ENCODE data around the gene SLC1A2. TPM values are rescaled to one million over a fixed set of nuclear protein-coding genes. Genes with fewer than 3 reads are reported as not detected.

SLC1A2 gene
- total RNA-seq, 1 donor from 2014 or later = 0.41 TPM

DNA sequence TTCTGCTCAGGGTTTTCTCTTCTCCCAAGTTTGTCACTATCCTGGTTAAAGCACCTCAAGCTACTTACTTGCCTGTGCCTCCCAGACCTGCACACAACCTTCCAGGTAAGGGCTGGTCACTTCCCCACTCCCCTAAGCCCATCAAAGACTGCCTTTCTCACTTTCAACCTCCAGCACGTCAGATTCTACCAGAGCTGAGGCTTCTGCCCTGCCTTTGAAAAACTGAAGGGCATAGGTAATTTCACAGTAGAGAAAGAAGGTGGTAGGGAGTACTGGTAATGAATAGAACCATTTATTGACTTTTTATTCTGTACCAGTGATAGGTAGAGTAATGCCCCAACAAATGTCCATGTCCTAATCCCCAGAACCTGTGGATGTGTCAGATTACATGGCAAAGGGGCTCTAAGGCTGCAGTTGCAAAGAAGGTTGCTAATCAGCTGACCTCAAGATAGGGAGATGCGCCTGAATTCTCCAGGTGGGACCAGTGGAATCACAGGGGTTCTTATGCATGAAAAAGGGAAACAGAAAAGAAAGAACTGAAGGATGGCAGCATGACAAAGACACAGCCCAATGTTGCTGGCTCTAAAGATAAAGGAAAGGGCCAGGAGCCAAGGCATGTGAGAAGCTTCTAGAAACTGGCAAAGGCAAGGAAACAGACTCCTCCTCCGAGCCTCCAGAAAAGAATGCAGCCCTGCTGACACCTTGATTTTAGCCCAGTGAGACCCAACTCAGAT, 89.0 kb downstream of the SLC1A2 start:
- Mint-ChIP-seq H3K27ac (ENCODE audit: unreplicated experiment) (no peak overlapping the region), H3K4me3 (ENCODE audit: unreplicated experiment) (no peak overlapping the region), H3K9me3 (ENCODE audit: unreplicated experiment) (no peaks in the 10 kb centered on the region), H3K36me3 (ENCODE audit: low read depth, unreplicated experiment) (no peaks in the 10 kb centered on the region), H3K27me3 (ENCODE audit: unreplicated experiment) (peaks cover 3% of the 10 kb centered on the region), H3K4me1 (ENCODE audit: unreplicated experiment) (no peaks in the 10 kb centered on the region)
- DNase-seq (ENCODE audit: low spot score) = no peak
- TF ChIP-seq, protein P1, sequence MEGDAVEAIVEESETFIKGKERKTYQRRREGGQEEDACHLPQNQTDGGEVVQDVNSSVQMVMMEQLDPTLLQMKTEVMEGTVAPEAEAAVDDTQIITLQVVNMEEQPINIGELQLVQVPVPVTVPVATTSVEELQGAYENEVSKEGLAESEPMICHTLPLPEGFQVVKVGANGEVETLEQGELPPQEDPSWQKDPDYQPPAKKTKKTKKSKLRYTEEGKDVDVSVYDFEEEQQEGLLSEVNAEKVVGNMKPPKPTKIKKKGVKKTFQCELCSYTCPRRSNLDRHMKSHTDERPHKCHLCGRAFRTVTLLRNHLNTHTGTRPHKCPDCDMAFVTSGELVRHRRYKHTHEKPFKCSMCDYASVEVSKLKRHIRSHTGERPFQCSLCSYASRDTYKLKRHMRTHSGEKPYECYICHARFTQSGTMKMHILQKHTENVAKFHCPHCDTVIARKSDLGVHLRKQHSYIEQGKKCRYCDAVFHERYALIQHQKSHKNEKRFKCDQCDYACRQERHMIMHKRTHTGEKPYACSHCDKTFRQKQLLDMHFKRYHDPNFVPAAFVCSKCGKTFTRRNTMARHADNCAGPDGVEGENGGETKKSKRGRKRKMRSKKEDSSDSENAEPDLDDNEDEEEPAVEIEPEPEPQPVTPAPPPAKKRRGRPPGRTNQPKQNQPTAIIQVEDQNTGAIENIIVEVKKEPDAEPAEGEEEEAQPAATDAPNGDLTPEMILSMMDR (IDR thresholded peaks at IDR 0.05; ENCODE audit: unreplicated experiment) = no peak

DNA sequence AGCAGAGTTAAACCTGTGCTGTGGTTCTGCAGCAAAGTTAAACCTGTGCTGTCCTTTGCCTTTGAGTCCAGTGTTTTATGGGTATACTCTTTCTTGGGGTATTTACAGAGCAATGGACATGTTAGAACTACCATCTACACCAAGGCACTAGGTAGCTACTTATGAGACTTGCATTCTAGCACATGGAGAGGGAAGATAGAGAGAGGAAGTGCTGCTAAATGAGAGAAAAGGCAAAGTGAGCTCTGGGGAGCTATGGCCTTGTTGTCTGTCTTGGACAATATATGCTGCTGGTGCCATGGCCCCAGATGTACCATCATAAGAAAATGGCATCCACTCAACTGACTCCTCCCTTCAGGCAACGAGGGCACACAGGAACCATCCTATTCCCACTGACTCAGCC, 91.5 kb downstream of the SLC1A2 start:
- no peaks in the 10 kb centered on the region for H3K9me3 Mint-ChIP-seq (ENCODE audit: unreplicated experiment)
- TF ChIP-seq, protein P1 (IDR thresholded peaks at IDR 0.05; ENCODE audit: unreplicated experiment) = no peak
- H3K4me3 Mint-ChIP-seq (ENCODE audit: unreplicated experiment) = no peak overlapping the region
- no peaks in the 10 kb centered on the region for H3K4me1 Mint-ChIP-seq (ENCODE audit: unreplicated experiment)
- no peak overlapping the region for H3K27ac Mint-ChIP-seq (ENCODE audit: unreplicated experiment)
- DNase-seq (ENCODE audit: low spot score) = no peak
- H3K27me3 Mint-ChIP-seq (ENCODE audit: unreplicated experiment) = peaks cover 2% of the 10 kb centered on the region
- H3K36me3 Mint-ChIP-seq (ENCODE audit: low read depth, unreplicated experiment) = no peaks in the 10 kb centered on the region

DNA sequence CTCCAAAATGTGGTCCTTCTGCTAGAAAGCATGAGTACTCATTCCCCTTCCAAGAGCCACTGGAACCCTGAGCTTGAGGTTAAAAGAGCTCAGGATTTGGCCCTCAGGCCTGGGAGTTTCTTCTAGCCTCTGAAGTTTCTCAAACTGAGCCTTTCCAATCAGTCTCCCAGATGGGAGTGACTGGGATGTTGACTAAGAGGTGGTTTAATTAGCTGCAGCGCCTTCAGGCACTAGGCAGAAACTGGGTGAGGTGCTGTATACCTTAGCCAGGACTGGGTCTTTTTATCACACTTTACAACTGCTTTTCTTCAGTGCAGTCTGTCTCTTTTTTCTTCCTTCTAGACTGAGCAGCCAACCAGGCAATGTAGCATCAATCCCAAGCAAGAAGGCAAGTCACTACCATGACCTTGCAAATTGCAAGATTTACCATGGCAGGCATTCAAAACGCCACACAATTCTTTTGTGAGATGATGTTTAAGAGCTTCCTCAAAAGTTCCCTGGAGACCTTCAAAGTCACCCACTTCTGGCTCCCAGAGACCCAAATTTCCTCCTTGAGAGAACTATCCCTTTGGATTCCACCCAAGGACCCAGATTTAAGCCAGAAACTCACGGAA, 93.0 kb downstream of the SLC1A2 start:
- H3K27me3 Mint-ChIP-seq (ENCODE audit: unreplicated experiment) = peaks cover 2% of the 10 kb centered on the region
- no peaks in the 10 kb centered on the region for H3K9me3 Mint-ChIP-seq (ENCODE audit: unreplicated experiment)
- no peak overlapping the region for H3K27ac Mint-ChIP-seq (ENCODE audit: unreplicated experiment)
- DNase-seq (ENCODE audit: low spot score) = no peak
- no peaks in the 10 kb centered on the region for H3K4me1 Mint-ChIP-seq (ENCODE audit: unreplicated experiment)
- no peaks in the 10 kb centered on the region for H3K36me3 Mint-ChIP-seq (ENCODE audit: low read depth, unreplicated experiment)
- TF ChIP-seq, protein P1 (IDR thresholded peaks at IDR 0.05; ENCODE audit: unreplicated experiment) = no peak
- no peak overlapping the region for H3K4me3 Mint-ChIP-seq (ENCODE audit: unreplicated experiment)

DNA sequence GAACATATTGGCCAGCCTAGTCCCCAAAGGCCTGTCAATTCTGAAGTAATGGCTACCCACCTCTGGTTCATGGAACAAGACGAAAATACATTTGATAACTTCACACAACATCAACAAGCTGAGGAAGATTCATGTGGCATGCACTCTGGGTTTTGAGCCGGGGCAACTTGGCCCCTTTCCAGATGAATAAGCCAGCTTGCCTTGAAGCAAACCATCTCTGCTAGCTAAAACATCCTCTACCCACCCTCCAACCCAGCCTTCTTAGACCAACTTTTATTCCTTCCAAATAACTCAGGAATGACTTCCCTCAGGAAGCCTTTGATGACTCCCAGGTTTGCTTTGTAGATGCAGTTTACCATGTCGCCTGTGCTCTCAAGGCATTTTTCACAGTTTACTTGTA, 94.4 kb downstream of the SLC1A2 start:
- TF ChIP-seq, protein P1 (IDR thresholded peaks at IDR 0.05; ENCODE audit: unreplicated experiment) = no peak
- peaks cover 2% of the 10 kb centered on the region for H3K27me3 Mint-ChIP-seq (ENCODE audit: unreplicated experiment)
- H3K27ac Mint-ChIP-seq (ENCODE audit: unreplicated experiment) = no peak overlapping the region
- DNase-seq (ENCODE audit: low spot score) = no peak
- H3K4me1 Mint-ChIP-seq (ENCODE audit: unreplicated experiment) = no peaks in the 10 kb centered on the region
- no peaks in the 10 kb centered on the region for H3K36me3 Mint-ChIP-seq (ENCODE audit: low read depth, unreplicated experiment)
- H3K4me3 Mint-ChIP-seq (ENCODE audit: unreplicated experiment) = no peak overlapping the region
- no peaks in the 10 kb centered on the region for H3K9me3 Mint-ChIP-seq (ENCODE audit: unreplicated experiment)
